K562 (cell line): Measurements from ENCODE around the gene ANAPC2. TPM values are rescaled to one million over a fixed set of nuclear protein-coding genes. Genes with fewer than 3 reads are reported as not detected.

ENCODE experiments used
- CEBPG ChIP-seq, 3 experiments: fragments of 200-800 bp in 1 of 3; sonication (Bioruptor generic) in 1 of 3; sonication (generic) in 1 of 3; formaldehyde crosslinking in 1 of 3; IDR thresholded peaks in 2 of 3; conservative IDR thresholded peaks in 1 of 3; 2 replicates each; pipeline versions ENCODE4 v1.6.1 to v1.8.0; 2016 to 2022; ENCODE audit warnings: missing compliant biosample characterization in 2 of 3, missing genetic modification characterization in 2 of 3, mild to moderate bottlenecking in 1 of 3, missing genetic modification reagents in 1 of 3
- EWSR1 ChIP-seq: fragments of 450-650 bp; IDR thresholded peaks from 2 replicates; pipeline ENCODE4 v1.6.1; 2018; ENCODE audit warnings: borderline replicate concordance, mild to moderate bottlenecking, low read depth, moderate library complexity; ENCODE audit not compliant: partially characterized antibody
- FOSL1 ChIP-seq: fragments of 200-800 bp; sonication (Bioruptor generic); conservative IDR thresholded peaks from 2 replicates; pipeline ENCODE4 v1.6.1; 2016; ENCODE audit warnings: missing genetic modification characterization, missing compliant biosample characterization
- HDAC3 ChIP-seq: fragments of 450-650 bp; IDR thresholded peaks from 2 replicates; pipeline ENCODE4 v1.6.1; 2018; ENCODE audit warnings: borderline replicate concordance, mild to moderate bottlenecking, moderate library complexity; ENCODE audit not compliant: partially characterized antibody
- HMGN3 ChIP-seq: IDR thresholded peaks from 2 replicates; pipeline ENCODE4 v1.6.1; 2011; ENCODE audit warnings: borderline replicate concordance, low read depth, mild to moderate bottlenecking, mixed read lengths, low read length; ENCODE audit not compliant: insufficient read length; ENCODE audit errors: extremely low read depth
- MXI1 ChIP-seq: IDR thresholded peaks from 2 replicates; pipeline ENCODE4 v1.6.1; 2011; ENCODE audit warnings: low read depth, mild to moderate bottlenecking, improper control_type of control experiment, low read length
- NONO ChIP-seq, 2 experiments: fragments of 200-400 bp in 1 of 2; fragments of 450-650 bp in 1 of 2; formaldehyde crosslinking in 1 of 2; IDR thresholded peaks; 2 replicates each; pipeline ENCODE4 v1.6.1; 2017; ENCODE audit warnings: low read depth in 2 of 2, mild to moderate bottlenecking in 2 of 2, moderate library complexity in 2 of 2, low read length in 1 of 2
- NRF1 ChIP-seq, 2 experiments: fragments of 450-650 bp; IDR thresholded peaks in 1 of 2; conservative IDR thresholded peaks in 1 of 2; 2 replicates each; pipeline ENCODE4 v1.6.1; 2014; ENCODE audit warnings: mild to moderate bottlenecking in 2 of 2
- PHB2 ChIP-seq: fragments of 450-650 bp; IDR thresholded peaks from 2 replicates; pipeline ENCODE4 v1.6.1; 2017; ENCODE audit warnings: low read depth
- PHF20 ChIP-seq: fragments of 450-650 bp; IDR thresholded peaks from 2 replicates; pipeline ENCODE4 v1.6.1; 2018; ENCODE audit not compliant: partially characterized antibody
- PHF8 ChIP-seq: fragments of 200-600 bp; sonication (generic); IDR thresholded peaks from 2 replicates; pipeline ENCODE4 v1.6.1; 2012; ENCODE audit warnings: mixed run types, mild to moderate bottlenecking, inconsistent platforms, low read length, moderate library complexity, borderline replicate concordance
- PML ChIP-seq: IDR thresholded peaks from 2 replicates; pipeline ENCODE4 v1.6.1; 2012; ENCODE audit warnings: low read length, inconsistent platforms
- POLR2AphosphoS5 ChIP-seq: IDR thresholded peaks from 2 replicates; pipeline ENCODE4 v1.6.1; 2011; ENCODE audit warnings: mild to moderate bottlenecking, low read depth, low read length, moderate library complexity; ENCODE audit not compliant: control insufficient read depth, insufficient read depth
- SP2 ChIP-seq: IDR thresholded peaks from 2 replicates; pipeline ENCODE4 v1.6.1; 2011; ENCODE audit warnings: mild to moderate bottlenecking, low read depth, low read length, moderate library complexity; ENCODE audit not compliant: poor library complexity, severe bottlenecking; ENCODE audit errors: extremely low read depth
- TAF15 ChIP-seq: fragments of 200-400 bp; formaldehyde crosslinking; IDR thresholded peaks from 2 replicates; pipeline ENCODE4 v1.6.1; 2017; ENCODE audit warnings: mild to moderate bottlenecking, low read depth, low read length, moderate library complexity
- TAF7 ChIP-seq: fragments of 450-650 bp; IDR thresholded peaks from 2 replicates; pipeline ENCODE4 v1.6.1; 2016; ENCODE audit warnings: missing genetic modification characterization, missing compliant biosample characterization
- YY1 ChIP-seq, 3 experiments: IDR thresholded peaks; 2 replicates each; pipeline ENCODE4 v1.6.1; 2011; ENCODE audit warnings: low read length in 2 of 3, mild to moderate bottlenecking in 2 of 3, moderate library complexity in 2 of 3, borderline replicate concordance in 1 of 3, control low read depth in 1 of 3, low read depth in 1 of 3; ENCODE audit not compliant: insufficient read depth in 3 of 3, insufficient replicate concordance in 2 of 3, control insufficient read depth in 1 of 3, insufficient read length in 1 of 3; ENCODE audit errors: extremely low read depth in 1 of 3
- ZNF12 ChIP-seq: sonication (generic); formaldehyde crosslinking; IDR thresholded peaks from 2 replicates; pipeline ENCODE4 v1.4.0; 2020; ENCODE audit warnings: mild to moderate bottlenecking, missing genetic modification reagents
- polyA plus RNA-seq, 8 experiments: library from polyadenylated mRNA; depleted of rRNA in 4 of 8; stranded (reverse) in 5 of 8; unstranded in 3 of 8; fragments of >200 nt; fragmentation: Nextera tagmentation in 2 of 8; fragmentation: Illumina TruSeq in 1 of 8; extraction: Ambion mirVana in 2 of 8; extraction: Trizol in 1 of 8; gene quantifications; 2 replicates each; pipeline versions ENCODE4 v1.2.1 to v1.2.3, GENCODE V29; 2011 to 2014; ENCODE audit warnings: inconsistent platforms in 1 of 8, missing spikeins in 1 of 8
- total RNA-seq, 7 experiments: library from RNA; depleted of rRNA in 6 of 7; stranded (reverse); fragments of >200 nt in 6 of 7; fragmentation: Illumina TruSeq in 2 of 7; extraction: Trizol in 2 of 7; gene quantifications; 2 replicates each; pipeline versions ENCODE4 v1.2.1 to v1.2.3, GENCODE V29; 2011 to 2021; ENCODE audit warnings: low replicate concordance in 1 of 7
- TF ChIP-seq, protein P1 (sequence below): sonication (generic); formaldehyde crosslinking; IDR thresholded peaks from 2 replicates; pipeline ENCODE4 v1.8.0; 2023; ENCODE audit warnings: mild to moderate bottlenecking, missing genetic modification reagents
- TF ChIP-seq, protein P2 (sequence below): sonication (generic); formaldehyde crosslinking; IDR thresholded peaks from 2 replicates; pipeline ENCODE4 v1.9.0; 2022; ENCODE audit warnings: mild to moderate bottlenecking, missing genetic modification reagents

ANAPC2 gene
- total and polyA plus RNA-seq, 9 of the 15 experiments (the other 6 are each of a cell fraction or from before 2014, with no cell fraction given), result 0.11 to 56.5 (median 17.1) TPM; not detected in 1

GRCh38 chr9:137129456-137130175 lies 58.7 kb downstream of the ANAPC2 start (continued):
- TF ChIP-seq YY1 (IDR thresholded peaks at IDR 0.05; ENCODE audit: borderline replicate concordance in 1 of 3, control insufficient read depth in 1 of 3, extremely low read depth in 1 of 3, insufficient read depth in 3 of 3, insufficient read length in 1 of 3, insufficient replicate concordance in 2 of 3, low read depth in 1 of 3, low read length in 2 of 3) (peak; percentile 82 to 90 (median 87)), ZNF12 (CRISPR knock-in tag) (no peak), NONO (IDR thresholded peaks at IDR 0.05; ENCODE audit: low read depth in 2 of 2, low read length in 1 of 2) (peak in 1 of 2 experiments; percentile 60; a peak in 2 of 4 replicates), MXI1 (peak; percentile 98), POLR2AphosphoS5 (peak; percentile 82), PHF8 (peak; percentile 71; the same call in 1 of the 2 replicates), PML (0 out of 2 replicates have a peak, but pooled peaks have one; percentile 43), FOSL1 (tag) (no peak), TAF7 (peak; percentile 70), HMGN3 (peak; percentile 87), HDAC3 (peak; percentile 93), EWSR1 (no peak), SP2 (no peak), PHF20 (peak; percentile 23), TAF15 (no peak; the same call in 1 of the 2 replicates), CEBPG (CRISPR knock-in tag; IDR thresholded peaks at IDR 0.05) (0 out of 2 replicates have a peak, but pooled peaks have one; percentile 25), CEBPG (tag; conservative IDR thresholded peaks at IDR 0.05 in 1 of 2, IDR thresholded peaks at IDR 0.05 in 1 of 2) (no peak), PHB2 (no peak), NRF1 (conservative IDR thresholded peaks at IDR 0.05 in 1 of 2, IDR thresholded peaks at IDR 0.05 in 1 of 2) (peak; percentile 98)
- TF ChIP-seq, protein P1, sequence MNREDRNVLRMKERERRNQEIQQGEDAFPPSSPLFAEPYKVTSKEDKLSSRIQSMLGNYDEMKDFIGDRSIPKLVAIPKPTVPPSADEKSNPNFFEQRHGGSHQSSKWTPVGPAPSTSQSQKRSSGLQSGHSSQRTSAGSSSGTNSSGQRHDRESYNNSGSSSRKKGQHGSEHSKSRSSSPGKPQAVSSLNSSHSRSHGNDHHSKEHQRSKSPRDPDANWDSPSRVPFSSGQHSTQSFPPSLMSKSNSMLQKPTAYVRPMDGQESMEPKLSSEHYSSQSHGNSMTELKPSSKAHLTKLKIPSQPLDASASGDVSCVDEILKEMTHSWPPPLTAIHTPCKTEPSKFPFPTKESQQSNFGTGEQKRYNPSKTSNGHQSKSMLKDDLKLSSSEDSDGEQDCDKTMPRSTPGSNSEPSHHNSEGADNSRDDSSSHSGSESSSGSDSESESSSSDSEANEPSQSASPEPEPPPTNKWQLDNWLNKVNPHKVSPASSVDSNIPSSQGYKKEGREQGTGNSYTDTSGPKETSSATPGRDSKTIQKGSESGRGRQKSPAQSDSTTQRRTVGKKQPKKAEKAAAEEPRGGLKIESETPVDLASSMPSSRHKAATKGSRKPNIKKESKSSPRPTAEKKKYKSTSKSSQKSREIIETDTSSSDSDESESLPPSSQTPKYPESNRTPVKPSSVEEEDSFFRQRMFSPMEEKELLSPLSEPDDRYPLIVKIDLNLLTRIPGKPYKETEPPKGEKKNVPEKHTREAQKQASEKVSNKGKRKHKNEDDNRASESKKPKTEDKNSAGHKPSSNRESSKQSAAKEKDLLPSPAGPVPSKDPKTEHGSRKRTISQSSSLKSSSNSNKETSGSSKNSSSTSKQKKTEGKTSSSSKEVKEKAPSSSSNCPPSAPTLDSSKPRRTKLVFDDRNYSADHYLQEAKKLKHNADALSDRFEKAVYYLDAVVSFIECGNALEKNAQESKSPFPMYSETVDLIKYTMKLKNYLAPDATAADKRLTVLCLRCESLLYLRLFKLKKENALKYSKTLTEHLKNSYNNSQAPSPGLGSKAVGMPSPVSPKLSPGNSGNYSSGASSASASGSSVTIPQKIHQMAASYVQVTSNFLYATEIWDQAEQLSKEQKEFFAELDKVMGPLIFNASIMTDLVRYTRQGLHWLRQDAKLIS, result peak; percentile 43; the same call in 1 of the 2 replicates
- TF ChIP-seq, protein P2, sequence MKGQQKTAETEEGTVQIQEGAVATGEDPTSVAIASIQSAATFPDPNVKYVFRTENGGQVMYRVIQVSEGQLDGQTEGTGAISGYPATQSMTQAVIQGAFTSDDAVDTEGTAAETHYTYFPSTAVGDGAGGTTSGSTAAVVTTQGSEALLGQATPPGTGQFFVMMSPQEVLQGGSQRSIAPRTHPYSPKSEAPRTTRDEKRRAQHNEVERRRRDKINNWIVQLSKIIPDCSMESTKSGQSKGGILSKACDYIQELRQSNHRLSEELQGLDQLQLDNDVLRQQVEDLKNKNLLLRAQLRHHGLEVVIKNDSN (CRISPR knock-in tag), result 0 out of 2 replicates have a peak, but pooled peaks have one; percentile 7
